Measurements from ENCODE around the gene NOMO2.
"Not testable (repeated sequence)": the region's sequence is repeated elsewhere in the genome, so short reads cannot be mapped to it uniquely, and the experiment has no call there.

DNA sequence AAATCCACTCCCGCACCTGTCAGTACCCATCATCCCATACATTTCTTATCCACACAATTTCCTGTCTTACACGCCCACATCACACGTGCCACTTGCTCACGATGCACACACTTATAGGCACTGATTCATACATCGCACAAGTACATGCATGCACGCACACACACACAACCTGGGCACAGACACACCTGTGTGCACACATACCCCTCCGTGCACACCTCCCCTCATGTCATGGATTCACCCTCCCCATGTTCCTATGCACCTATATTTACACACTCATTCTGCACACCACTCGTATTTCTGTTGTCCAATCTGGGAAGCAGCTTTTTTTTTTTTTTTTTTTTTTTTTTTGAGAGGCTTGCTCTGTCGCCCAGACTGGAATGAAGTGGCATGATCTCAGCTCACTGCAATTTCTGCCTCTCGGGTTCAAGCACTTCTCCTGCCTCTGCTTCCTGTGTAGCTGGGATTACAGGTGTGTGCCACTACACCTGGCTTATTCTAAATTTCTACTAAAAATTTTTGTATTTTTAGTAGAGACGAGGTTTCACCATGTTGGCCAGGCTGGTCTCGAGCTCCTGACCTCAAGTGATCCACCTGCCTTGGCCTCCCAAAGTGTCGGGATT, 13.5 kb upstream of the NOMO2 start:
- TF ChIP-seq, protein P1, sequence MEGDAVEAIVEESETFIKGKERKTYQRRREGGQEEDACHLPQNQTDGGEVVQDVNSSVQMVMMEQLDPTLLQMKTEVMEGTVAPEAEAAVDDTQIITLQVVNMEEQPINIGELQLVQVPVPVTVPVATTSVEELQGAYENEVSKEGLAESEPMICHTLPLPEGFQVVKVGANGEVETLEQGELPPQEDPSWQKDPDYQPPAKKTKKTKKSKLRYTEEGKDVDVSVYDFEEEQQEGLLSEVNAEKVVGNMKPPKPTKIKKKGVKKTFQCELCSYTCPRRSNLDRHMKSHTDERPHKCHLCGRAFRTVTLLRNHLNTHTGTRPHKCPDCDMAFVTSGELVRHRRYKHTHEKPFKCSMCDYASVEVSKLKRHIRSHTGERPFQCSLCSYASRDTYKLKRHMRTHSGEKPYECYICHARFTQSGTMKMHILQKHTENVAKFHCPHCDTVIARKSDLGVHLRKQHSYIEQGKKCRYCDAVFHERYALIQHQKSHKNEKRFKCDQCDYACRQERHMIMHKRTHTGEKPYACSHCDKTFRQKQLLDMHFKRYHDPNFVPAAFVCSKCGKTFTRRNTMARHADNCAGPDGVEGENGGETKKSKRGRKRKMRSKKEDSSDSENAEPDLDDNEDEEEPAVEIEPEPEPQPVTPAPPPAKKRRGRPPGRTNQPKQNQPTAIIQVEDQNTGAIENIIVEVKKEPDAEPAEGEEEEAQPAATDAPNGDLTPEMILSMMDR (IDR thresholded peaks at IDR 0.05) = not testable (repeated sequence)
- TF ChIP-seq POLR2A (IDR thresholded peaks at IDR 0.05) = not testable (repeated sequence)
